ENCODE measurements around the gene EFR3B.

The EFR3B gene

DNA sequence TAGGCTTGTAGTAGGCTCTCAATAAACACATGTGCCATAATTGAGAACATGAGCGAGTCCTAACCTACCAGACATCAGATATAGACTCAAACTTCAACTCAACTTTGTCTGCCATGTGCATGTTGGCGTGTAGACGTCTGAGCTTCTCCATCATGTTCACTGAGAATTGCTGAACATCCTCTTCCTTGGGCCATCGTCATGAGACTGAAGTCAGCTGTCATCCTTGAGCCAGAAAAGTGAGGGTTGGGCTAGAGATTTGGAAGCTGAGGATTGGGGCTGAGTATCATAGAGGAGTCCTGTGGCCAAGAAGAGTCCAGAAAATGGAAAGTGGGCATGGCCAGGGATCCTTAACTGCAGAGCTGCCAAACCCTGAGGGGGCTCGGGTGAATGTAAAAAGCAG lies 7.8 kb upstream of the EFR3B start:
- DNase-seq (ENCODE audit: low spot score): no peak

DNA sequence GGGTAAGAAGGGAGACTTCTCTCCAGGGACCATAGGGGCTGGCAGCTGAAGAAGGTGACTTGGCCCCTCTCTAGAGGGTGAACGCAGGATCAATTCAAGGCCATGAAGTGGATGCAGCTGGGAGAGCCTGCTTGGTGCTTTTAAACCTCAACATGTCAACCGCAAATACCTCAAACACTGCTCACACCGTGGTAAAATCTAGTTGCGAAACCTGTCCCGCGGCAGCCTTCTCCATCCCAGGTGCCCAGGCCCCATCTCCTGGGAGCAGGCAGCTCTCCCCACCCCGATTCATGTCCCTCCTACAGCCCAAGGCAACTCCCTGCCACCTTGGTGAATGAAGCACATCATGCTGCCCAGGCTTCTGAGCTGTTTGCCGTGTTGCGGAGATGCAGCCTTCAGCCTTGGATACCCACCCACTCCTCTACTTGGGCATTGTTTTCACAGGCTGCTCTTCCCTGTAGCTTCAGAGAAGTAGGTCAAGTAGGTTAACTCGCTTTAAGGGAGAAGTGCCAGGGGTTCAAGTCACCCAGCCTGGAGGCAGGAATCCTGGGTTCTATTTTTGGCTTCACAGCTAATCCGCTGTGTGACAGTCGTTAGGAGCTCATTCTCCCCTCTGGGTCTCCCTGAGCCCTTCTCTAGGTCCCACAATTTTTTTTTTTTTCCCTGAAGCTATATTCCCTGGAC lies 6.2 kb upstream of the EFR3B start:
- DNase-seq (ENCODE audit: low spot score): no peak

DNA sequence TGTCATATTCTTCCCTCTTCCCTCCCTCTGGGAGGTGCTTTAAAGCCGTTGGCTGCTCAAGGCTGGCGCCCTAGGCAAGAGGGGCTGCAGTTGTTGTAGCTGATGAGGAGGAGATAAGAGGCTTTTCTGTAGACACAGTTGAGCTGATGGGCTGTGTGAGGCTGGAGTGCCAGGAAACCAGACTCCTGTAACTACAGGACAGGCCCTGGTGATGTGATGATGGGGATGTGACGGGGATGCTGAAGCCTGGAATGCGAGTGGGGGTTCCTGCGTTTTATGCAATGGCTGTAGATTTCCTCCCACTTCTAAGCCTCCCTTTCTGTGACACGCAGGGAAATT lies 5.7 kb upstream of the EFR3B start:
- no peak for DNase-seq (ENCODE audit: low spot score)

DNA sequence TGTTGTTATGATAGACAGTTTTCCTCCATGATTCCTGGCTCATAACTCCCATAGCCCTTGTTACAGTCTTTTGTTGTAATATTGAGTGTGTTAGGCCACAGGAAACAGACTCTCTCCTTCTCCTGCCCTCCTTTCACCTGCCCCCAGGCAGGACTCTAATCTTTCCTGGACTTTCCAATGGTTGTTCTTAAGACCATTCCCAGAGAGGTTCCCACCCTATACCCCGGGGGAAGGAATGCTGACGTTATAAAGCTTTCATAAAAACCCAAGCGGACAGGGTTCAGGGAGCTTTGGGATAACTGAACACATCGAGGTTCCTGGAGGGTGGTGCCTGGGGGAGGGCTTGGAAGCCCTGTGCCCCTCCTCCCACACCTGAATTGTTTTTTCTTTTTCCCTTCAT lies 2.8 kb upstream of the EFR3B start:
- DNase-seq (ENCODE audit: low spot score): no peak

DNA sequence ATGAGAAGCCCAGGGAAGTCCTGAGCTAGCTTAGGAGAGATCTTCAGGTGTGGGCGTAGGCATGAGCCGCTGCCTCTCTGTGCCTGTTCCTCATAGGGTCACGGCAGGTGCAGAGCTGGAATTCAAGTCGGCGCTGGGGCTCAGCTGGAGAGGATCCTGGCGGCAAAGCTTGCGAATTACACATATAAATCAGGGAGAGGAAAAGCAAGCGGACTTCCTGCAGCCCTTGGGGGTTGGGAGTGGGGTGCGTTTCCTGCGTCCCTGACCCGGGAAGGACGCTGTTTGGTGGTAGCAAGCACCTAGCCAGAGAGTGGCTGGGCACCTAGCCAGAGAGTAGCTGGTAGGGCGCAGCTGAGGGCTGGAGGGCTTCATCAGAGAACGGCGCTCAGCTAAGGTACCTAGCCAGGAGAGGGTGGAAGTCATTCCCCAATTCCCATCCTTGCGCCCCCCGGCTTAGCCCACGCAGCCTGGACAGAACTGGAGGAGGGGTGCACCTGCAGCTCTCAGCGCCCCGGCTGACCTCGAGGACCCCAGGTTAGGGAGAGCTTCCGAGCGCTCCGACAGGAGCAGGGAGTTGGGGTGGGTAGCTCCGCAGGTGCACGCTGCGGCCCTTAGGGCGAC lies 459 bp upstream of the EFR3B start:
- DNase-seq (ENCODE audit: low spot score): peak; percentile 56

DNA sequence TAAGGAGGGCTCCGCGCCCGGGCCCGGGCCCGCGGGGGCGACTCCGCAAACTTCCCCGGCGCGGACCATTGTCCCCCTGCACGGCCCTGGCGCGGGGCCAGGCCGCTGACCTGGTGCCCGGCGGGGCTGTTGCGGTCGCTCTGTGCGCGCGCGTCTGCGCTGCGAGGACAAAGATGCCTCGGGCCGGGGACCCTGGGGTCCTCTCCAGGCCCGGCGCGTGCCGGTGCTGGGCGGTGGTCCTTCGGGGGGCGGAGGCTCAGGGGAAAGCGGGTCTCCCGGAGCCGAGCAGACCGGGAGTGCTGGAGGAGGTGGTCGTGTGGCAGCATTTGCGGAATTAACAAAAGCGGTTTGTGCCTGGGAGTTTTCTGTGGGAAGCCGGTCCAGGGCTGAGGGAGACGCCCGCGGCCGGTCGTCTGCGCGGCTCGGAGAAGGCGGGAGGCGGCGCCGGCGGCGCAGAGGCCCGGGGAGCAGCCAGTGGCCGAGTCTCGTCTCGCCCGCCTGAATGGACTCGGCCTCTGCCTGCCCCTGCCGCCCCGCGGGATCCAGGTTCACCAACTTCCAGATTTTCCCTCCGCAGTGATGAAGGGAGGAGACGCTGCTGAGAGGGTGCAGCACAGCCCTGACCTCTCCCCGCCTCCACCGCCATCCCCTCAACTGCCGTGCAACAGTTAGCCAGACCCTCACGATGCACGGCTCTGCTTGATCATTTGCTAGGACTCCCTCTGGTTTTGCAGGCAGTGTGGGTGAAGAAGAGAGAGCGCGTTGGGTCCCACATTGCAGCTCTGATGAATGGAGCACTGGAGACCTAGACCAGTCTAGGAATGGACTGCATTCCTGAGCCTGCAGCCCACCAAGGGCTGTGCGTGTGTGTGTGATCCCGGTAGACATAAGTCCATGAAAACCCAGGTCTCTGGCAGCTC lies 705 bp downstream of the EFR3B start:
- peak; percentile 59 for DNase-seq (ENCODE audit: low spot score)

DNA sequence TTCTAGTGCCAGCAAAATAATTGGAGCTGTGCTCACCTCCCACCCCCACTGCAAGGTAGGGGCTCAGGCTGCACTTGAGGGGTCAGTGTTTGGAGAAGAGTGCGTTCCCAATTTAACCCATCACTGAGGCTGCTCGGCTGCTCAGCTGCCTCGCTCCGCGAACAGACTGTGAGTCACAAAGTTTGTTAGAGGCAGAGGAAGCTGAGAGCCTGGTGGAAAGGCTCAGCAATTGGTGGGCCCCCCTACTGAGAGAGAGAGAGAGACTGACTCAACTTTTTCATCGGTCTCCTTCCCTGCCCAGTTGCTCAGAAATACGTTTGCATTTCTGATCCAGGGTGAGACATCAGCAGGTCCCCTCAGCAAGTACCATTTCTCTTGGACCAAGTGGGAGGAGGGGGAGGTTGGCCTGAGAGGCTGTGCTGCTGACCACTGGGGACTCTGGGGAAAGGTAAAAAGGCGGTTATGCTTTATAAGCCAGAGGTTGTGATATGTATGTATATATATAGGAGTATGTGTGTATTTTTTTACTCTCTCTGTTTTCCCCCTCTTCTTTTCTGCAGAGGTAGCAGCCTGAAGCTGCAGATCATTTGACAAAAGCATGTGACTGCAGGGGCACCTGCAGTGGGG lies 1.5 kb downstream of the EFR3B start:
- DNase-seq (ENCODE audit: low spot score): peak; percentile 78

DNA sequence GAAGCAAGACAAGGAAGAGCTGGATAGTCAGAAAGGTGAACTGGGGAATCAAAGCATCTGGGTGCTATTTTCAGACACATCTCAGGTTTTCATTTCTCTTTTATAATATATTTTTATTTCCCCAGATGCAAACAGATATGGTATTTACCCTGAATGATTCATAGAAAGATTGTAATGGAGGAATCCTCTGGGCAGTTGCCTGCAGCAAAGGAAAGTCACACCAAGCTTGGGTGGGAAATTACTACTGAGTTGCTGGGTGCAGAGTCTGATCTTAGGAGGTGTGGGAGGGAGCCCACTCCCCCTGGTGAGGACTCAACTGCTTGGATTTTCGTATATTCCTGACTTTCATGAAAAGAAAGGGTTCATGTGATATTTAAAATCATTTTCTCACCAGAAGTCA lies 2.1 kb downstream of the EFR3B start:
- no peak for DNase-seq (ENCODE audit: low spot score)

DNA sequence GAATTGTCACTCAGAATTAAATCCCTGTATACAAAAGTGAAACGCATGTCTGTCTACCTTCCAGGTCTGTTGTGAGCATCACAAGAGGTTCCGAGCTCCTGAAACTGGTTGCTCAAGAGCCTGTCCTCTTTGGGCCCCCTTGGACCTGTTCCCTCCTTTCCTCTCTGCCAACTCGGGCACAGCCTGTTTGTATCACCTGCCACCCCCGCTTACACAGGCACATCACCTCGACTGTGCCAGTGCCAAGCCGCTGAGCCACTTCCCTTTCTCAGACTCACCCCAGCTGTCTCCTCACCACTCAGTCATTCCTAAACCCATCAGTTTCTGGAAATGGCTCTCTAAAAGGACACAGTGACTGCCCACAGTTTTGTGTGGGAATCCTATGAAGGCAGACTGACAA lies 3.1 kb downstream of the EFR3B start:
- no peak for DNase-seq (ENCODE audit: low spot score)

DNA sequence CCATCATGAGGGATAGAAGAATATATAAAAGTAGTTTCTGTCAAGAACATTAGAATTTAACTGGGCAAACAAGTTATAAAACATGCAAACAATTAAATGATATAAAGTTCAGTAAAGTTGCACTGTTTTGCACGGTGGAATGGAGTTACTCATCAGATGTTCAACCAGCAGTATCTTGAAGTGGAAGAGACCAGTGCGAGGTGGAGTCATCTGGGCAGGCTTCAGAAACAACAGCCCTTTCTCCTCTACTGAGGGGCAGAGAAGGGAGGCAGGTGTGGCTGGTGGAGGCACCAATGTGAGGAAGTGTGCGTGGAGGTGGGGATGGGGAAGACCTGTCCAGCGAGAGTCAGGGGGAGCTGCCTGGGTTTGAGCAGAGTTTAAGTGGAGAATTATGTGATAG lies 7.5 kb downstream of the EFR3B start:
- no peak for DNase-seq (ENCODE audit: low spot score)

DNA sequence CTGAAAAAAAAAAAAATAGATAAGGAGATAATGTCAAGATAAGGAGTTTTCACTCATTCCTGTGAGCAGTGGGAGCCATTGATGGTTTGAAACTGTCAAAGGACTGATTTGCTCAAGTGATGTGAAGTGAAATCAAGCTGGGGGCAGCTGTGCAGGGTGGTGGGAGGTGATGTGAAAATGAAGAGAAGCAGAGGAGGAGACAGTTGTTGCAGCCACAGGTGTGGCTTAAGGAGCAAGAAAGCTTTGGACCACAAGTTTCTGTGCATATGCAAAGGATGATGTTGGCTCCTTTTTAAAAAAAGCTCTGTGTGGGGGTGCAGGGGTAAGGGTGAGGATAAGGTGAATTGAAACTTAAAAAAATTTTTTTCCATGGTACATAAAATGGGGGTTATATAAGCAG lies 8.3 kb downstream of the EFR3B start:
- DNase-seq (ENCODE audit: low spot score): no peak

DNA sequence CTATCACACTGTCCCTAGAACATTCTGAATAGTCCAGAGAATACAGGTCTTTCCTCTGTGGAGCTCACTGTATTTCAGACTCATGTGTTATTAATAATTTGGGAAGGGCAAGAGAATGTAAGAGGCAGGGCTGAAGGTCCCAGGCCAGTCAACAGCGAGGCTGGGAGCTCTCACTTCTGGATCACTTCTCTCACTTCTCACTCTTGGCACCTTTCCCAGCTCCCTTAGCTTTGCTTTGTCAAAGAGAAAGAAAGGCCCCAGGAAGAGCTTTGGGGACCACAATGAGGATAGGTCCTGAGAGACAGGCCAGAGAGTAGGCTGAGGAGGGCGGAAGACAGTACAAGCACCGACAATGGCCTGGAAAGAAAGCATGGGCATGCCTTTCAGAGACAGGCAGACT lies 11.2 kb downstream of the EFR3B start:
- DNase-seq (ENCODE audit: low spot score): no peak

DNA sequence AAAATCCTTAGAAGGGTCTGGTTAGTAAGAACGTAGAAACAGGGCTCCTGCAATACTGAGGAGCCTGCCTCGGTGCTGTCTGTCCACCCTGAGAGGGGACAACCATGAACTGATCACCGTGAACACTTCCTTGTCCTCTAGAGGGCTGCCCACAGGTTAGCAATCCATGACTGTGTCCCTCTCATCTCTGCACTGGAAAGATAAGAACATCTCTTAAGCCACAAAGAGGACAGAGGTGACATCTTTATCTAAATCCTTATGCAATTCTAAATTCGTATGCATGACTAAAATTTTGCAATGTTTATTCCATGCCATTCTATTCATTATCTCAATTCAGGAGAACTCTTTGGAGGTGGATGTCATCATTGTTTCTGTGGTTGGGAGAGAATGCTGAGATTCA lies 12.8 kb downstream of the EFR3B start:
- no peak for DNase-seq (ENCODE audit: low spot score)

DNA sequence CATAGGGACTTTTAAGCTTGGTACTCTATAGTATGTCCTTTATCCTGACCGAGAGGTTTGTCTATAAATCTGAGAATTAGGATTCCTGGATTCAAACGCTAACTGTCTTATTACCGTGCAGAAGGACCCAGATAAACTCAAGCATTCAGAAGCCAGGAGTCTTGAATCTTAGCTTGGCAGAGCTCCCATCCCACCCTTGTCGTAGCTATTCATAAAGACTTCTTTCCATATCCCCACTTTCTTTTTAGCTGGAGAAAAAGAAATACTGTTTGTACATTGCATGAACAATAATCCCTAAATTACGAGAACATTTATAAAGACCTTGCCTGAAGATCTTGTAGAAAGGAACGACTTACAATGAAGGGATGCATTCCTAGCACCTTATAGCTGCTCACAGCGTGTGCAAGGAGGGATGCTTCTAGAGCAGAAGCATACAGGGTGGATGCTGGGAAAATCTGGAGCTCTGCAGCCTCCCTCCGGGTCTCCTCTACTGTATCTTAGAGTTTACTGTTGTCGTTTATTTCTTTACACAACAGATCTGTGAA lies 13.6 kb downstream of the EFR3B start:
- no peak for DNase-seq (ENCODE audit: low spot score)

DNA sequence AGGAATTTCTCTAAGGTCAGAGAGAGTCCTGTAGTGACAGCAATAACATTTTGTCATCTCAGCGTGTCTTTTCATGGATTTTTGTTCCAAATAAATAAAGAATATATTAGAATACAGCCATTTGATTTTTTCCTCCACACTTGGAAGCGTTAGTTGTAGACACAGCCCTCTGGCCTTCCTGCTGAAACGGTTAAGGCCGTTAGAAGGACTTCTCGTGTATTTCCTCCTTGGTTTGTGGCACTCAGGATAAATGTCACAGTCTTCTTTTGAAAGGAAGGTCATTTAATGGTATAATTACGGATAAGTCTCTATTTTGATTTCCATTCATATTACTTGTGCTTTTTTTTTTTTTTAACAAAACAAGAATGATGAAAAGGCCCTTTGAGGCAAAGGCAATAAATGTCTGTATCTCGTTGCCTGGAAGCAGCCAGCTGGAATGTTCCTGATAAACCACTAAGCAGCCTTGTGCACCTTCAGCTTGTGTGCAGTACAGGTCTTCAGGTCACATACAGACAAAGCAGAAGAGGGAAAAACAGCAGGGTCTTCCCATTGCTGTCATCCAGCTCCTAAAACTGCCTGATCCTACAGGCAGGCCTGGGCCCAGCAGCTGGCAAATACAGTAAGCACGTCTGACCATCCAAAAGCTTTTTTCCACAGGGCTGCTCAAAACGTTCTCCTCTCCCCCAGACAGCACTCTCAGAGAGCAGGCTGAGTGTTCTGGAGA lies 14.4 kb downstream of the EFR3B start:
- no peak for DNase-seq (ENCODE audit: low spot score)

DNA sequence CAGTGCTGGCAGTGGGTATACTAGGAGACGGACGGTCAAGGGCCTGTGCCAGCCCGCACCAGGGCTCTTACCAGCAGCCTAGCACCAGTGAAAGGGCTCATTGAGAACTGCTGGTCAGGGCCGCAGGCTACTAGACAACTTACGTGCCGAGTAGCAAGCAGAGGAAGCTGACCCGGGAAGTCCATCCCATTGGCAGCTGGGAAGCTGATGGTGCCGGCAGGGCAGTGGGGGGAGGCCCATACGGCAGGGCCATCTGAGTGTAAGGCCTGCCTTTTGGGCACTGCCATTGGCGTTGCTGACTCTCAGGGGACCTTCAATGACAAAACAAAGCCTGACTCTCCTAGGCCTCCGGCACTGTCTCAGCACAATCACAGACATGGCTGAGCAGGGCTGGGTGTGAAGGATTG lies 20.6 kb downstream of the EFR3B start:
- DNase-seq (ENCODE audit: low spot score): no peak

DNA sequence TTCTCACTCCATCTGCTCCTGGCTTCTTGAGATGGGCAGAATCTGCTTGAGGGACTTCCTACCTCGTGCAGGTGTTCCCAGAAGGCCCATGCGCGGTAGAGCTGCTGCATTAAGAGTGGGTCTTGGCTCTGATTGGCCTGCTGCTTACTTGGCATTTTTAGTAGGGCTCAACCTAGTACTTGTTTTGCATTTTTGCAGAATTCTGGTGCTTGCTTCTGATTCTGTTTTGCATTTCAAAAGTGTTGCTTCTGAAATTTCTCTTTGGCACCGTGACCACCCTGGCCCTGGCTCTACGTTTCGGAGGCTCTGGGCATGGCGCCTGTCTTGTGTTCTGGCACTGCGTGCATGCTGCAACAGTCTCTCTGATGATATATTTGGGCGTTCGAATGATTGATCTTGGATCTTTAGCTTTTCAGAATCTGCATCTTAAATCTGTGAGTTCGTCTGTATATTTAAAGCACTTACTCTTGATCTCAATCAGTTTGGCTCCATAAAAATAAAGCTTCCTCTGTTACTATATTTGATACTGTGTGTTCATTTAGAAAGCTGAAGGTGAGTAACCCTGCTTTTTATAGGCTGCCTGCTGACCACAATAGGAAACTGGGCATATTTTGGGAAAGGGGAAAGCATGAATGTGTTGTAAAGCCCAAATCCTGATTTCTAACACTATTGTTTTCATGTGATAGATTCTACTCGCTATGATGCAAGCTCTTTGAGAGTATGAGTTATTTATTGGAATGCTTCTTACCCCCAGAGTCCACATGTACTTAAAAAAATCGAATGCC lies 22.2 kb downstream of the EFR3B start:
- no peak for DNase-seq (ENCODE audit: low spot score)

DNA sequence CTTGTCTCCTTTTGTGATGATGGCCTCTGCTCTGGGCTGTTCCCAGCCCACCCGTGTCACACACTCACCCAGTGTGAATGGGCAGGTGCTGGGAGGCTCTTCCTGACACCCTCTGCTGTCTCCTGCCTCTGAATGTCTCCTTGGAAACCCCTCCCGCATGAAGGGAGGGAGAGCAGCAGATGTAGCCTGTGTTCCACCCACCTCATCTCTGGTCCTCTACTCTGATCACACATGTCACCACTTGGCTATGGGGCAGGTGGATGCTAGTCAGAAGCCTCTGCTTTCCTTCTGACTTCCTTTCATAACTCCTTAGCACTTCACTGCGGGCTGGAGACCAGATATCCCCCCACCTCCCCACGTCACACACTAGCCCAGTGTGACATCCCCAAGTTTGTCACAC lies 23.9 kb downstream of the EFR3B start:
- no peak for DNase-seq (ENCODE audit: low spot score)

DNA sequence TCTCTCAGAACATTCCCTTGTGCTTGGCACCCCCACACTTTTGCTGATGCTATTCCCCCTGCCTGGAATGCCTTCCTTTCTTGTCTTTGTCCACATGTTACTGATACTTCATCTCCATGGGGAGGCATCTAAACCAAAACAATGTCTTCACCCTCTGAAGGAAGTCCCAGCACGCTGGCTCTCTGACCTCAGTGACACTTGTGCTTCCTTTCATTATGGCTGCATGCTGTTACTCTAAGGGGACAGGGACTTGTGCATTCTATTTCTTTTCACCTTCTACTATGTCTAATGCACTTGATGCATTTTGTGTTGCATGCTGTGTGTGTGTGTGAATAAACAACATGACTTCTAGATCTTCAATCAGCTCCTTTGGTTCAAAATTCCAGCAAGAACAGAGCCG lies 24.6 kb downstream of the EFR3B start:
- DNase-seq (ENCODE audit: low spot score): no peak

DNA sequence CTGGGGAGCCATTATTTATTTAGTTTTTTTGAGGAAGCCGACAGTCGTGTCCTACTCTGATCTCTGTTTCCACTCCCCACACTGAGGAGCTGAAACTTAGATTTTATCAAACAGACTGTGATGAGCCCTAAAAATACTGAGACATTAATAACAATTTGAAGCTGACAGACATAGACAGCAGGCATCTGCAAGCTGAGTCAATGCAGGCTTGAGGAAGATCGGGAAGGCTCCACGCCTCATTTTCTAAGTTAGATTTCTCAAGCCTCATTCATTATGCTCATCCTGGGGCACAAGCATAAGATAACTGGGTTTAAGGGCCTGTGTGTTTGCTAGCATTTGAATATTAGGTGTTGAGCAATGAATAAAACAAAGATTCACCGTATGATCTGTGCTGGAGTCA lies 26.3 kb downstream of the EFR3B start:
- no peak for DNase-seq (ENCODE audit: low spot score)

DNA sequence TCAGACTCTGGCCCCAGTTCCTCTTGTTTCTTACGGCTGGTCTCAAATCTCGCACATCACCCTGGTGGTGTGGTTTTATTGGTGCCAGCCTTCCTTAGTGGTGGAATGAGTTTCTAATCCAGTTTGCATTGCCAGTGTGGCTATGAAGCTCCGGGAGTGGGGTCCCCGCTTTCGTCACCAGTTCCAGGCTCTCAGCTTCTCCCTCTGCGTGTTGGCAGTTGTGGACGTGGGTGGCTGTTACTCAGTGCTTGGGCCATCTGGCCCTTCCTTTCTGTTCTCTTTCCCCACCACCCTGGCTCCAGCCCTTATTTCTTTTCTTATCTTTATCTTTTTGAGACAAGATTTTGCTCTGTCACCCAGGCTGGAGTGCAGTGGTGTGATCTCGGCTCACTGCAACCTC lies 30.1 kb downstream of the EFR3B start:
- DNase-seq (ENCODE audit: low spot score): no peak

All from AG08396 (cell line).